Kidney epithelial cell (primary cell): ENCODE results near the gene COPZ1. TPM values are rescaled to one million over a fixed set of nuclear protein-coding genes. Genes with fewer than 3 reads are reported as not detected.

ENCODE experiments used
- DNase-seq: peaks from one replicate; pipeline ENCODE4 v3.0.0-alpha.2; 2010; ENCODE audit warnings: low read depth
- H3K27me3 ChIP-seq: 2 replicates; pipeline ENCODE4 v1.6.0; 2011; ENCODE audit warnings: low read length; ENCODE audit not compliant: control insufficient read depth, insufficient read depth
- H3K36me3 ChIP-seq: 2 replicates; pipeline ENCODE4 v1.5.1; 2011; ENCODE audit warnings: low read length; ENCODE audit not compliant: control insufficient read depth, insufficient read depth
- H3K4me3 ChIP-seq: 2 replicates; pipeline ENCODE4 v1.5.1; 2011; ENCODE audit warnings: low read depth, mild to moderate bottlenecking, control low read depth, low read length
- total RNA-seq: library from RNA; depleted of rRNA; stranded (reverse); fragments of >200 nt; gene quantifications from 2 replicates; pipeline ENCODE4 v1.2.3, GENCODE V29; 2015
- TF ChIP-seq, protein P1 (sequence below): IDR thresholded peaks from 2 replicates; pipeline ENCODE4 v1.5.1; 2011; ENCODE audit warnings: mild to moderate bottlenecking, moderate library complexity, low read length, control low read depth, inconsistent platforms; ENCODE audit not compliant: insufficient read depth, poor library complexity, severe bottlenecking

The COPZ1 gene
- total RNA-seq, 1 donor from 2014 or later: 157 TPM

DNA sequence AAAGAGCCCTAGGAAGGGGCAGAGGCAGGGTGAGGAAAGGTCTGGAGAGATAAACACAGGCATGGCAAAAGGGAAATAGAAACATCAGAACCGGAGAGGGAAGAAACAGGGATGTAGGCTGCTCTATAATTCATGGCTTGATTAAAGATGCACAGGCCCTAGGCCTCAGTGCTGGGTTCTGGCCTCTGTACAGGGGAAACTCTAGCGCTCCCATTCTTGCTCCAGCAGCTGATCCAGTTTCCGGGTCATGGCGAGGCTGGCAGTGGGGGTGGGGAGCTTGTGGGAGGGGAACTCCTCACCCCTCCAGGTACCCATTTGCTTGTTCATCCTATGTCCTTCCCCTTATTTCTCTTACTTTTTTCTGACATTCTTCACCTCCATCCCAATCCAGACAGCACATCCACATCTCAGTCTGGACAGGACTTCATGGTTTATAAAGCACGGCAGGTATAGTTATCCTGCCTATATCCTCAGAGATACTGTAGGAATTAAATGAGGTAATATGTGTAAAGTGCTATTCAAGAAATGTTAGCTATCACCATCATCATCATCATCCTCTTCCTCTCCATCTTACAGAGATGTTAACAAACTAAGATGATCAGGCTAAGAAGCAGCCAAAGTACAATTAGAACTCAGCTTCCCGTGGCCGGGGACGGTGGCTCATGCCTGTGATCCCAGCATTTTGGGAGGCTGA lies 47.3 kb downstream of the COPZ1 start:
- no peaks in the 10 kb centered on the region for H3K36me3 ChIP-seq
- no peaks in the 10 kb centered on the region for H3K27me3 ChIP-seq
- TF ChIP-seq, protein P1, sequence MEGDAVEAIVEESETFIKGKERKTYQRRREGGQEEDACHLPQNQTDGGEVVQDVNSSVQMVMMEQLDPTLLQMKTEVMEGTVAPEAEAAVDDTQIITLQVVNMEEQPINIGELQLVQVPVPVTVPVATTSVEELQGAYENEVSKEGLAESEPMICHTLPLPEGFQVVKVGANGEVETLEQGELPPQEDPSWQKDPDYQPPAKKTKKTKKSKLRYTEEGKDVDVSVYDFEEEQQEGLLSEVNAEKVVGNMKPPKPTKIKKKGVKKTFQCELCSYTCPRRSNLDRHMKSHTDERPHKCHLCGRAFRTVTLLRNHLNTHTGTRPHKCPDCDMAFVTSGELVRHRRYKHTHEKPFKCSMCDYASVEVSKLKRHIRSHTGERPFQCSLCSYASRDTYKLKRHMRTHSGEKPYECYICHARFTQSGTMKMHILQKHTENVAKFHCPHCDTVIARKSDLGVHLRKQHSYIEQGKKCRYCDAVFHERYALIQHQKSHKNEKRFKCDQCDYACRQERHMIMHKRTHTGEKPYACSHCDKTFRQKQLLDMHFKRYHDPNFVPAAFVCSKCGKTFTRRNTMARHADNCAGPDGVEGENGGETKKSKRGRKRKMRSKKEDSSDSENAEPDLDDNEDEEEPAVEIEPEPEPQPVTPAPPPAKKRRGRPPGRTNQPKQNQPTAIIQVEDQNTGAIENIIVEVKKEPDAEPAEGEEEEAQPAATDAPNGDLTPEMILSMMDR: no peak
- H3K4me3 ChIP-seq: no peak overlapping the region
- DNase-seq: no peak

DNA sequence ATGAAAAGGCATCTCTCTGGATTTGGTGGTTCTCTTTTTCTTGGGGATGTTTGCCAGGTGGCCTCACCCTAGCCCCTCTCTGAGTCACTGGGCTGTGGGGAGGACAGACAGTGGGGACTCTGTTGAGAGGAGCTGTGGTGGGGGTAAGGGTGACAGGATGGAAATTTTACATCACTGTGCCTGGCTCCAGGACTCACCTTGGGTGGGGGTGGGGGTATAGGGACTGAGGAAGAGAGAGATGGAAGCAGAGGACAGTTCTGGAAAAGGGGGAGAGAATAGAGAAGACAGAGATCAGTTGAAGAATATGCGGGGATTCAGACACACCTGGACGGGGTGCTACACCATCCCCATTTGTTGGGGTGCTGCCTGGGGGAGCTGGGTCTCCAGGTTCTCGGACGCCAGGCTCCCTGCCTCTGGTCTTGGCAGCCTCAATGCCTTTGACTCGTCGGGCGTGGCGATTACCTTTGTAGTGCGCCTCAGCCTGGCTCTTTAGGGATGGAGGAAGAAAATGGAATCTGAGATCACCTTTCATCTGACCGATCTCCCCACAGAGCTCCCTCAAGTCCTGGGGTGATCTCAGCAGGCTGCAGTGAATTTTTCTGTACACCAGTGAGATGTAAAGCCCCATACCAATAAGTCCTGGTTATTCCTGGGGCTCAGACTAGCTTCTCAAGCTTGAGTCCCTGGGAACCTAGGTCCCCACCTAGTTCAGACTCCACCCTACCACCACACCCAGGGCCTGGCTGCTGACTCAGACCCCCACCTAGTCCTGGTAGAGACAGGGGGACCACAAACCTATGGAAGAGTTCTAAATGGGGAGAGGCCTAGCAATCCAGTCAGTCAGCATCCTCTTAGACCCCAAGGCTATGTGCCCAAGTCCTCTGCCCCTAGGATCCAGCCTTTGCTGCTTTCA lies 49.0 kb downstream of the COPZ1 start:
- no peak overlapping the region for H3K4me3 ChIP-seq
- TF ChIP-seq, protein P1: no peak
- no peak for DNase-seq
- no peaks in the 10 kb centered on the region for H3K27me3 ChIP-seq
- H3K36me3 ChIP-seq: no peaks in the 10 kb centered on the region

DNA sequence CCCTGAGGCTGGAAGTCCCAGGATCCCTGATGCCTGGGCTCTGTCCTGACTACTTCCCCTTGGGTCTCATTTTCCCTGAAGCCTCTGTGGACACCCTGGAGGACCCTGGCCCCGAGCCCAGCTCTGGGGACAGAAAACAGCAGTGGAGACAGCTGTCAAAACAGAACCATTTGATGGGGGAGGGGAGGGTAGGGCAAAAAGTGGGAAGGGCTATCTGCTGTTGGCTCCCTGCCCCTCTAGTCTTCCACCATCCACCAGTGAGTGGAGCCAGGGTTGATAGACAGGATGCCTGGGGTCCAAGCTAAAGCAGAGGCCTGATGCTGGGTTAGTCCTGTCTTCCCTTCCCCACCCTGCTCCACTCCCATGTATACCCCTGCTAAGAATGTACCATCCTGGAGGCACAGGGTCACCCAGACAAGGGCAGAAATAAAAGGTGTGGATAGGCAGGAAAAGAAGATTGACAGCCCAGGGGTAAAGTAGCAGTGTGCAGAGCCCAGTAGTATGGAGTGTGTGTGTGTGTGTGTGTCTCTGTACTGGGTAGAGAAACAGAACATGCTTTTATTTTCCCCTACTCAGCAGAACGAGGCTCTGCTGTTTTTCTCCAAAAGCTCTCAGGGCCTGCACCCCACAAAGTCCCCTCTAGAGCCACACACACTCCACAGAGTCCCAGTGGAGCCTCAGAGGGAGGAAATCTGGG lies 49.8 kb downstream of the COPZ1 start:
- Histone ChIP-seq H3K36me3 (no peaks in the 10 kb centered on the region), H3K4me3 (no peak overlapping the region), H3K27me3 (no peaks in the 10 kb centered on the region)
- no peak for DNase-seq
- TF ChIP-seq, protein P1: no peak

DNA sequence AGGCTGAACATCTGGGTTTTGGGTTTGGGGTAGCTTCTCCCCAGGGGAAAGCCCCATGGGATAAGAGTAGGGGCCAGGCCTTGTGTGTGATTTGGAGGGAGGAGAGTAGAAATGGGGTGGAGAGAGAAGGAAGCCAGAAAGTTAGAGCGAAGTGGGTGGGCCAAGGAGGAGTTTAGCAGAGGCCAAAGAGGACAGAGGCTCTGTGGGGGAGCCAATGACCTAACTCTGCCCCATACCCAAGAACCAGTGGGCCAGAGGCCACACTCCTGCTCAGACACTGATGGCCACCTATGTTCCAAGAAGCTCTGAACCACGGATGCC lies 50.3 kb downstream of the COPZ1 start:
- TF ChIP-seq, protein P1: no peak
- H3K4me3 ChIP-seq: no peak overlapping the region
- no peaks in the 10 kb centered on the region for H3K36me3 ChIP-seq
- DNase-seq: no peak
- H3K27me3 ChIP-seq: no peaks in the 10 kb centered on the region

DNA sequence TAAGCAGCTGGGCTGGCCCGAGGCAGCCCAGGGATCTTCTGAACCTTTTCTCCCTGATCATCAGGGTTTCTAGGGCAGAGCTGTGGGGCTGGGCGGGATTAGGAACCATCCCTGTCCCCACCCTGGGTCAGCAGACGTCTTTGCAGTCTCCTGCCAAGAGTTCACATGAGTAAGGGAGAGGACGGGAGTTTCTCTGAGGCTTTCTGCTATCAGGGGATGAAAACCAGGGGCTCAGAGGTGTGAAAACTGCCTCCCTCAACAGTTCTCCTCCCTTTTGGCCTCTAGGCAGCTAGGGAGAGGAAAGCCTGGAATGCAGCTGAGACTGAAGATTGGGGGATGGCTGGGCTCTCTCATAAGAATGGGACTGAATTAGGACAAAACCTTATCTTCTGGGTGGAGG lies 51.7 kb downstream of the COPZ1 start:
- TF ChIP-seq, protein P1: no peak
- DNase-seq: no peak
- Histone ChIP-seq H3K4me3 (no peak overlapping the region), H3K36me3 (no peaks in the 10 kb centered on the region), H3K27me3 (no peaks in the 10 kb centered on the region)
